GM06990 (cell line): ENCODE measurements around the gene CLCN4.

Source experiments
- DNase-seq: peaks from one replicate; pipeline ENCODE4 v3.0.0-alpha.2; 2011; ENCODE audit not compliant: insufficient read length; ENCODE audit errors: extremely low read depth
- H3K27me3 ChIP-seq: replicated peaks from 2 replicates; pipeline ENCODE4 v1.6.0; 2011; ENCODE audit warnings: low read length; ENCODE audit not compliant: control insufficient read depth, insufficient read depth
- H3K36me3 ChIP-seq: 2 replicates; pipeline ENCODE4 v1.5.1; 2011; ENCODE audit warnings: low read length; ENCODE audit not compliant: control insufficient read depth, insufficient read depth
- H3K4me3 ChIP-seq: replicated peaks from 2 replicates; pipeline ENCODE4 v1.5.1; 2011; ENCODE audit warnings: low read depth, mild to moderate bottlenecking, control low read depth, low read length
- CTCF ChIP-seq: IDR thresholded peaks from 2 replicates; pipeline ENCODE4 v1.5.1; 2011; ENCODE audit warnings: low read length, control low read depth, mild to moderate bottlenecking, inconsistent platforms; ENCODE audit not compliant: insufficient read depth, poor library complexity, severe bottlenecking

Gene CLCN4

GRCh38 chrX:10208281-10208856 lies 51.6 kb downstream of the CLCN4 start:
- no peaks in the 10 kb centered on the region for H3K27me3 ChIP-seq
- no peak overlapping the region for H3K4me3 ChIP-seq
- no peaks in the 10 kb centered on the region; the same call in 1 of the 2 replicates for H3K36me3 ChIP-seq
- no peak for DNase-seq
- no peak for TF ChIP-seq CTCF

DNA sequence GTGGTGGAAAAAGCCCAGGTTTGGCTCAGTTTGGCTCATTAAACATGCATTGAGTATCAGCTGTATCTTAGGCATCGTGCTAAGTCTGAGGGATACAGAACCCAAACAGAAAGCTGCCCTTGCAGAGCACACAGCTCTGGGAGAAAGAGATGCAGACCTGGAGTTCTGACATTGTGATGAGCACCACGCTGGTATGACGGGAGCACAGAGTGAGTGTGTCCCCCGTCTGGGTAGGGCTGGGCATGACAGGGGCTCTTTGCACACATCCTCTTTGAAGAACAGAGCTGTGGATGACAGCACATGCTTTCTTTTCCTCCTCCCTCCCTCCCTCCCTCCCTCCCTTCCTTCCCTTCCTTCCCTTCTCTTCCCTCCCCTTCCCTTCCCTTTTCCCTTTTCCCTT lies 52.2 kb downstream of the CLCN4 start:
- no peaks in the 10 kb centered on the region; the same call in 1 of the 2 replicates for H3K36me3 ChIP-seq
- DNase-seq: no peak
- no peak for TF ChIP-seq CTCF
- no peaks in the 10 kb centered on the region for H3K27me3 ChIP-seq
- no peak overlapping the region for H3K4me3 ChIP-seq

- H3K4me3 ChIP-seq: no peak overlapping the region
- no peaks in the 10 kb centered on the region for H3K27me3 ChIP-seq
- DNase-seq: no peak
- no peaks in the 10 kb centered on the region; the same call in 1 of the 2 replicates for H3K36me3 ChIP-seq
- no peak for TF ChIP-seq CTCF
Measured at GRCh38 chrX:10212395-10212794, 55.6 kb downstream of the CLCN4 start.

DNA sequence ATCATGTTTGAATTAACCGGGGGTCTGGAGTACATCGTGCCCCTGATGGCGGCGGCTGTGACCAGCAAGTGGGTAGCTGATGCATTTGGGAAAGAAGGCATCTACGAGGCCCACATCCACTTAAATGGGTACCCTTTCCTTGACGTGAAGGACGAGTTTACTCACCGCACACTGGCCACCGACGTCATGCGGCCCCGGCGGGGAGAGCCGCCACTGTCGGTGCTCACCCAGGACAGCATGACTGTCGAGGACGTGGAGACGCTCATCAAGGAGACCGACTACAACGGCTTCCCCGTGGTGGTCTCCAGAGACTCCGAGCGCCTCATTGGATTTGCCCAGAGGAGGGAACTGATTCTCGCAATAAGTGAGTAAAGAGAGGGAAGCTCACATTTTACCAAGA lies 56.9 kb downstream of the CLCN4 start:
- DNase-seq: no peak
- H3K4me3 ChIP-seq: no peak overlapping the region
- H3K36me3 ChIP-seq: no peaks in the 10 kb centered on the region
- no peak for TF ChIP-seq CTCF
- no peaks in the 10 kb centered on the region for H3K27me3 ChIP-seq

- Histone ChIP-seq H3K36me3 (no peaks in the 10 kb centered on the region), H3K27me3 (no peaks in the 10 kb centered on the region), H3K4me3 (no peak overlapping the region)
- no peak for DNase-seq
- TF ChIP-seq CTCF: no peak
Measured at GRCh38 chrX:10216208-10216607, 59.4 kb downstream of the CLCN4 start.

GRCh38 chrX:10217198-10217597 lies 60.4 kb downstream of the CLCN4 start:
- H3K27me3 ChIP-seq: no peaks in the 10 kb centered on the region
- DNase-seq: no peak
- TF ChIP-seq CTCF: no peak
- H3K4me3 ChIP-seq: no peak overlapping the region
- H3K36me3 ChIP-seq: no peaks in the 10 kb centered on the region
